ENCODE measurements around the gene CCDC40. TPM values are rescaled to one million over a fixed set of nuclear protein-coding genes. Genes with fewer than 3 reads are reported as not detected.
"Not testable (repeated sequence)": the region's sequence is repeated elsewhere in the genome, so short reads cannot be mapped to it uniquely, and the experiment has no call there.

CCDC40 gene
- polyA plus RNA-seq (ENCODE audit: insufficient read length in 10 of 10): 1 to 10 TPM; 2.7 to 8.6 (median 4.2) TPM
- long read RNA-seq, donor 1: 0 reads
- long read RNA-seq, donor 2, full-length matches to known transcripts: 1 of 1 reads
- long read RNA-seq, donor 2, partial matches to known transcripts: 0 of 1 reads
- long read RNA-seq, donor 2, other reads (novel, unspliced or antisense): 0 of 1 reads
- long read RNA-seq, donor 3: 0 reads
- long read RNA-seq, donor 4: 0 reads
- long read RNA-seq, donor 5: 0 reads
- long read RNA-seq, donor 6: 0 reads
- long read RNA-seq, donor 7: 0 reads
- long read RNA-seq, donor 8: 0 reads
- long read RNA-seq, donor 9: 0 reads

DNA sequence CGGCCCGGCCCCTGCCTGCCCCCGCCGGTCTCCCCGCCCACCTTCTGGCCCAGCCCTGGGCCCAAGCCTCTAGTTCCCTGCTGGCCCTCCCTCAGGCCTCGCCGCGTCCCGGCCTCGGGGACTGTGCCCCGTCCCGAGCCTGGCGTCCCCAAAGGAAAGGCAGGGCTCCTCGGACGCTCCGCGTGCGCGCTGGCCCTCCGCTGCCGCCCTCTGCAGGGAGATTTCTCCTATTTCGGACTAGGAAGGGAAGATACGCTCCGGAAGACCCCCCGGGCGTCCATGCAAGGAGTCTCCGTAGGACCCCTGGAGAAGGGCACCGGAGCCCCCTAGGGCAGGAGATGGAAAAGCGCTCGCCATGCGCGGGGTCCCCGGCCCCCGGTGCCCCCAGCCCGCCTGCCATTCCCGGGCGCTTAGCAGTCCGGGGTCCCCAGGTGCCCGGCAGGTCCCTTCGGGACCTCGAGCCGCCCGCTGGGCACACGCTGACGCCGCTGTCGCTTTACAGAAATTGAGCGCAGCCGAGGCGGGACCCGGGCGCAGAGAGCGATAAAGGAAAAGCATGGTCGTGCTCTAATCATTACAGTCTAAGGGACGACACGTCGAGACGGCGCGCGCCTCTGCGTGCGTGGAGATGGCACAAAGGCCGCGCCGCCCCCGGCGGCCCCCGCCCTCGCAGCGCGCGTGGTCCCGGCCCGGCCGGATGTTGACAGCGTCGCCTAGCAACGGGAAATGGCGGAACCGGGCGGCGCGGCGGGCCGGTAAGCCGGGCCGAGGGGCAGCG lies at the start of gene CCDC40:
Gene CCDC40, plus strand, starts transcription at position 706 of the 778 bp plus-strand sequence. Its CDS starts 21 bp downstream, at position 727.
- peak; percentile 77 to 95 (median 91) for DNase-seq

- no peak for DNase-seq
These were observed 49.1 kb upstream of the CCDC40 start for GRCh38 chr17:79987187-79987934.

- no peak for DNase-seq
These were observed 48.6 kb upstream of the CCDC40 start for GRCh38 chr17:79987935-79988184.

GRCh38 chr17:79988185-79988971 lies 48.1 kb upstream of the CCDC40 start:
- peak in 1 of 3 donors; percentile 63 for DNase-seq

DNA sequence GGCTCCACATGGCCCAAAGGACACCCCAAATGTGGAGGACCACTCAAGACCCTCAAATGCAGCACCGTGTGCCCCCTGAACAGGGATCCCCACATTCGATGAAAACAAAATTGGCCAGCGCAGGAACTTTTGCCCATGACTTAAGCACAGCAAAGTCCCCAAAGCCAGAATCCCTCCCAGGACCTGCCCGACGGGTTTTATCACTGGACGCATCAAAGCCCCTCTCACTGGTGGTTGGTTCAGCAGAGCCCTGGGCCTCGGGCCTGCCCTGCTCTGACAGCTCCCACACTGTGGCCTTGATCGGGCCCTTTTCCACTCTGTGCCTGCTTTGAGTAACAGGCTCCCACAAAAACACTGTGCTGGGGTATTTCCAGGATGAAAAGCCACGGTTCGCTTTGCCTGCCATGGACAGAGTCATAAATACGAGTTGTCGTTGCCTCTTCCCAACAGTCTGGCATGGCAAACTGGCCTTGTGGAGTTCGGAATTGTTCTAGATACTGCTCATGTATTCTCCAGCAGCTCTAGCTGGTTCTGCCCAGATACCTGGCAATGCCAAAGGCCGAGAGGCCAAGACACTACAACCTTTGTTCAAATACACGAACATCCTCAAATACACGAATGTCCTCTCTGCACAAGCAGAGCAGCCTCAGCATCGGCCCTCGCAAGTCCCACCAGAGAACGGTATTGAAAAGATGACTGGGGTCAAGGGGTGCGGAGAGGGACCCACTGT lies 47.2 kb upstream of the CCDC40 start:
- no peak for DNase-seq

GRCh38 chr17:79990051-79990592 lies 46.3 kb upstream of the CCDC40 start:
- DNase-seq: no peak

- no peak for DNase-seq
These were observed 45.7 kb upstream of the CCDC40 start for GRCh38 chr17:79990704-79991103.

- DNase-seq: peak; percentile 75 to 82 (median 75)
These were observed 45.1 kb upstream of the CCDC40 start for GRCh38 chr17:79991140-79991923.

DNA sequence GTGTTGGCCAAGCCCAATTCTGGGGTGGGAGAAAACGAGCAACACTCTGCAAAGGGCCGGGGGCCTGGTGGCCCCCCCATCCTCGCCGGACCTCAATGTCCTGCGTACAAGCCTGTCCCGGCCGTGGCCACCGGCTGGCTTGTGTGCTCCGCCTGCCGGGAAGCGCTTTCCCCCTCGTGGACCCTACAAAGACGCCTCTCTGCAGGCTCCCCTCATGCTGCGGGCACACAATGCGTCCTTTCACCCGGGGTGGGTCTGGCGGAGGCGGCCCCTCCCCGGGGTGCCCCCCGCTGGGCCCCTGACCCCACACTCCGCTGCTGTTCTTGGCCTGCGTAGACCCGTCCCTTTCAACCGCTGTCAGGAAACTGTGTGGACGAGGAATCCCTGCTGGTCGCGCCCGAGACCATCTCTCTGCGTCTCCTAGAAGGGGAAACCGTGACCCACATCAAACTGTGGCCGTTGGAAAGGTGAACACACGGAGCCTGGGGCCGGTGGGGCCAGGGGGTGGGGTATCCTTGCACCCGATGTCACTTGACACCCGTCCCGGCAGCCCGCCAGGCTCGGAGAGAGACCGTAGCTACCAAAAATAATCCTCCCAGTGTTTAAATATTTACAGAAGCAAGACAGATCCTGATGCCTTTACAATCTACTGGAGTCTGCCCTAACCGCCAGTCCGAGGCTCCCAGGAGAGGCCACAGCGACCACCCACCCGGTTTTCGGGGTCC lies 44.4 kb upstream of the CCDC40 start:
- DNase-seq: peak in 1 of 3 donors; percentile 74

DNA sequence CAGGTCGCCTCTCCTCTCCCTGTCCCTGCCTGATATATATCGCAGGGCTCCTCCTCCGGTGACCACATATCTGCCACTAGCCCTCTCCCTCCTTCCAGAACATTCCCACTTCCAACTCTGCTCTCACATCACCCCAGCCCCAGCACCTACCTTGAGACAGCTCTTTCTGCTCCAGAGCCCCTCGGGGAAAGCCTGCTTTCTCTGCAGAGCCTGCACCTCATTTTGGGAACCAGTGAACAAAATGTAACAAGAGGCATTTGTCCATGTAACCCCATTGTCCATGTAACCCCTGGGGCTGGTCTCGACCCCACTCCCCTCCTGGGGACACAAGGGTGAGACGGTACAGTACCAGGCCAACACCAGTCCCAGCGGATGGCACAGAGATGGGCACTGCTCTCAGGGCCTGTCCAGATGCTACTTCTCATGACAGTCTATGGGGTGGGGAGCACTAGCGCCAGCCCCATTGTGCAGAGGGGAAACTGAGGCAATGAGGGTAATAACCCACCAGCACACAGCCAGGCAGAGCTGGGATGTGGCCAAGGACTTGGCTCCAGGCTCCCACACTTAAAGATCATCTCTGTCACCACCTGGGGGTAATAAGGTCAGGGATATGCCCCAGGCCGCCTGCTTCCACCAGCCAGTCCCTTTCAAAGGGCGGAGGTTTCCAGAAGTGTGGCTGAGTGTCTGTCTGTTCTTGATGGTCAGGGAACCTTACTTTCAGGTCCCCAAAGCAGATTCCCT lies 43.6 kb upstream of the CCDC40 start:
- no peak for DNase-seq

DNA sequence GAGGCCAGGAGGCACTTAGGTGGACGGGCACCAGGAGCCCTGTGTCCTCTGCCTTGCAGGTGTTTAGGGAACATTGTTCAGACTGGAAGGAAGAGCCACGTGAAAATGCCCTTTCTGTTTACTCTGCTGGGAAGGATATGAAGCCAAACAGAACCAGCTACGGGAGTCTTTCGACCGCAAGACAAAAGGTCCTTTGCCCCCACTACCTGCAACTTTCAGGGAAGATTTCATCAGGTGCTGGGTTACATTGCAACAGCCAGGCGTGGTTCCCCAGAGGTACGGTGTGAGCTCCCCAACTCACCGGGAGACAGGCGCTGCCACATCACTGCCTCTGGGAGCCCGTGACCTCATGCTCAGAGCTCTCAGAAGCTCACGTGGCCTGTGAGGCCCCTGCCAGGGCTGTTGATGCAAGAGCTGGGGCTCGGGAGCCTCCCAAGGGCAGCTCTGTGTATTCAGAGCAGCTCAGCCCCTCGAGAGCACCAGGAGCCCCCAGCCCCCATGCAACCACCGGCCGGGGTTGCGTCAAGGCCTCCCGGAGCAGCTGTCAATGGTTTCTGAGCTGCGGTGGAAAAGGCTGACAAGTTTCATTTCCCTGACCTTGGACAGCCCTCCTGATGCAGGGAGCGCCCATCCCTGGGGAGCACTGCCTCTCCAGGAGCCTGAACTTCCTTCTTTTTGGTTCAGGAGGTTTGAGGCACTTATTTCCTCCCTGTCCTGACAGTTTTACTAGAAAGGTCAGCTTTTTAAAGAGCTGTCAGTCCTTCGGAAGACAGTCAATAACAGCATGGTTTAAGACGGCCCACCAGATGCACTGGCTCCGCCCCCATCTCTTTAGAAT lies 42.8 kb upstream of the CCDC40 start:
- peak; percentile 55 to 89 (median 78) for DNase-seq

DNA sequence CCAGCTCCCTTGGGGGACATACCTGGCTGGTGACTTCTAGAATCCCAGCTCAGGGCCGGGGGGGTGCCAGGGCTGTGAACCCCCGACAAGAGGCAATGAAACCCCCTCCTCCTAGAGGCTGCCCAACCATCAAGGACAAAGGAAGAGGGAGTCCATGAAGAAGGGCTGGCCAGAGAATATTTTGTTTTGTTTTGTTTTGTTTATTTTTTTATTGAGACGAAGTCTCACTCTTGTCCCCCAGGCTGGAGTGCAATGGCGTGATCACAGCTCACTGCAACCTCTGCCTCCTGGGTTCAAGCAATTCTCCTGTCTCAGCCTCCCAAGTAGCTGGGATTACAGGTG lies 42.2 kb upstream of the CCDC40 start:
- not testable (repeated sequence) for DNase-seq

- DNase-seq: no peak
These were observed 41.8 kb upstream of the CCDC40 start for GRCh38 chr17:79994602-79995001.

- no peak for DNase-seq
These were observed 40.7 kb upstream of the CCDC40 start for GRCh38 chr17:79995696-79996095.

DNA sequence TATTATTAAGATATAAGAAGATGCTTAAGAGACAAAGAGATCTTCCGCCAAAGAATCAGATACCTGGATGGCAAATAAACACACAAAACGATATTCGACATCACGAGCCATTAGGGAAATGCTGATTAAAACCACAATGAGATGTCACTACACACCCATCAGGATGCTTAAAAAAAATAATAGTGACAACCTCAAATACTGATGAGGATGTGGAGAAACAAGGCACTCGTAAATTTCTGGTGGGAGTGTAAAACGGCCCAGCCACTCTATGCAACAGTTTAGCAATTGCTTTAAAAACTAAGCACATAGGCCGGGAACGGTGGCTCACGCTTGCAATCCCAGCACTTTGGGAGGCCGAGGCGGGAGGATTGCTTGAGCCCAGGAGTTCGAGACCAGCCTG lies 40.2 kb upstream of the CCDC40 start:
- no peak for DNase-seq

DNA sequence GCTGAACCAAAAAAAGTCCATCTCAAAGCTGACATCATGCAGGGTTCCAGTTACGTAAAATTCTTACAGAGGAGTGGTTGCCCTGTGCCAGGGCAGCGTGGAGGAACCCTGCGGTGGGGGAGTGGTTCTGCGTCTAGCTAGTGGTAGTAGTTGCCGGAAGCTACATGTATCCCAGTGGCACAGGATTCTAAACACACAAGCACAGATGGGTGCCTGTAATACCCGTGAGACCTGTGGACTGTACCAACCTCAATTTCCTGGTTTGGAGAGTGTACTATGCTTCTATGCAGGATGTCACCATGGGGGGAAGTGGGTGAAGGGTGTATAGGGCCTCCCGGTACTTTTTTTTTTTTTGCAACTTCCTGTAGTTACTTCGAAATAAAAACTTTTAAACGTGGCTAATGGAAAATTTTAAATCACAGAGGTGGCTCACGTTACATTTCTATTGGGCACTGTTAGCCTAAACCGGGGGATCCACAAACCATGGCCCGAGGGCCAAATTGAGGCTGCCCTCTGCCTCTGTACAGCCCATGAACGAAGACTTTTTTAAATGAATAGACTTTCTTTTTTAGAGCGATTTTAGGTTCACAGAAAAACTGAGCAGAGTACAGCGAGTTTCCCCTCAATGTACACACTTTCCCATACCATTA lies 39.3 kb upstream of the CCDC40 start:
- DNase-seq: no peak

DNA sequence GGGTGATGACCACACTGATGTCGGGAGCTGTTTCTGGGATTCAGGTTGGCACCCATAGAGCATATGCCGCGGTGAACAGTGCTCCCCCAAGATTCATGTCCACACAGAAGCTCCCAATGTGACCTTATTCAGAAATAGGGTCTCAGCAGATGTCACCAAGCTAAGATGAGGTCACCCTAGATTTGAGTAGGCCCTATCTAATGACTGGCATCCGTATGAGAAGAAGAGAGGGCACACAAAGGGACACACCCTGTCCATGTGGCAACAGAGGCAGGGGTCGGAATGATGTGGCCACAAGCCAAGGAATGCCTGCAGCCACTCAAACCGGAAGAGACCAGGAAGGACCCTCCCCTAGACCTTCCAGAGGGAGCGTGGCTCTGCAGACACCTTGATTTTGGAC lies 36.3 kb upstream of the CCDC40 start:
- no peak for DNase-seq

All from muscle of back (tissue), 13 donors.